GM19240 (cell line): ENCODE results near the gene EFCAB13.

Experiments used
- DNase-seq: peaks from one replicate; pipeline ENCODE4 v3.0.0; 2011; ENCODE audit warnings: low spot score; ENCODE audit not compliant: insufficient read length

EFCAB13 gene

GRCh38 chr17:47323382-47324223 is at the start of gene EFCAB13:
Gene EFCAB13, plus strand, starts transcription at chr17:47323955. Its CDS starts 4,399 bp downstream, at chr17:47328354.
- DNase-seq, result peak; percentile 39

GRCh38 chr17:47274319-47275069 is 49.3 kb upstream of the EFCAB13 start:
- DNase-seq, result no peak

GRCh38 chr17:47275245-47275984 is 48.3 kb upstream of the EFCAB13 start:
- no peak for DNase-seq

DNA sequence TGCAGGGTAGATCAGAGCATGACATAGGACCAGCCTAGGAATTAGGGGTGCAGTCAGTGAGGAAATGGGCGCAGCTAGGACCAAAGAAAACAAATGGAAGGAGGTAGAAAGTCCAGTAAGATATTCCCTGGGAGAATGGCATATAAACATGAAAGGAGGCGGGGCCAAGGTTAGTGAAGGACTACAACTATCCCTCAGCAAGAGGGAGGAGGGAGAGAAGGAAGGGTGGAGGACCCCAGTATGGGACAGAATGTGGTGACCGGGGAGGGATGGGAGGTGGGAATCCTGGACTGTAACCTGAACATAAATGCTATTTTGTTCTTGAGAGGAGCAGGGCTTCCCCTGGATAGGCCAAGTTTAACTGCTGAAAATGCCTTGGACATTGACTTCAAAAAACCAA is 47.3 kb upstream of the EFCAB13 start:
- no peak for DNase-seq

- no peak for DNase-seq
Observed at GRCh38 chr17:47276868-47277267, 46.9 kb upstream of the EFCAB13 start.

DNA sequence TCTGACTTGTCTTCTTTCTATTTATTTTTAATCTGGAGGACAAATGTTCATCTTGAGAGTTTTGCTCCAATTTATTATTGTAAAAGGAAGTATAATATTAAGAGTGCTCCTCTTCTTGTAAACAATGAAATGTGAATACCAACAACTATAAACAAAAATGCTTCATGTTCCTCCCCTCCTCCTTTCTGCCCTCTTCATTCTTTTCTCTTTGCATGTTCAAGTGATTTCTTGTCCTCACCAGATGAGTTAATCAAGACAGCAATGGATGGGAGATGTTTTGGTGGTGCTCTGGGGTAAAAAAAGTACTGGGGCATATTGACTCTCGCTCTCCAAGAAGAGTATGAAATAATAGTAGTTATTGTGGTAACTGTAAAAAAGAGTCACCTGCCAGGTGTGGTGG is 45.8 kb upstream of the EFCAB13 start:
- no peak for DNase-seq

GRCh38 chr17:47278561-47278960 is 45.2 kb upstream of the EFCAB13 start:
- DNase-seq, result no peak

- peak; percentile 70 for DNase-seq
Observed at GRCh38 chr17:47279062-47279801, 44.5 kb upstream of the EFCAB13 start.

DNA sequence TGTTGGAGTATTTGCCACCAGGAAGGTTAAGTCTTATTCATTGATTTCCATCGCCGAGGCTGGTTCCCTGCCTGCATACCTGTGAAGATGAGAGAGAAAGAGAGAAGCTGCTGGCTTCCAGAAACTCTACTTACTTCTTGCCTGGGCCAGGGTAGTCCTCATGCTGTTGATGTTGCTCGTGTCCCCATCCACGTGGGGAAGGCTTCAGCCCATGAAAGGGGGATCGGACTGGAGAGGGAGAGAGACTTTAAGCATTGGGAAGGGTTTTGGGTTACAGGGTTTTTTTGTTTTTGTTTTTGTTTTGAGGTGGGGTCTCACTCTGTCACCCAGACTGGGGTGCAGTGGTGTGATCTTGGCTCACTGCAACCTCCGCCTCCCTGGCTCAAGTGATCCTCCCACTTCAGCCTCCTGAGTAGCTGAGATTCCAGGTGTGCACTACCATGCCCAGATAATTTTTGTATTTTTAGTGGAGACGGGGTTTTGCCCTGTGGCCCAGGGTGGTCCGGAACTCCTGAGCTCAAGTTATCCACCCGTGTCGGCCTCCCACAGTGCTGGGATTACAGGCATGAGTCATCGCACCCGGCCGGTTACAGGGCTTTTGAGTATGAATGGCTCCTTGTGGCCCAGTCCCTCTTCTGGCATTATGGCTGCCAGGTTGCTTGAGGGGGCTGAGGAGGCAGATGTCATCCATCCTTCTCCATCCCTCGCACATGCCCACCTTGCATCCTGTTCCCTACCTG is 43.5 kb upstream of the EFCAB13 start:
- DNase-seq, result no peak

- DNase-seq, result no peak
Observed at GRCh38 chr17:47281216-47281615, 42.5 kb upstream of the EFCAB13 start.

- DNase-seq, result no peak
Observed at GRCh38 chr17:47285003-47285402, 38.8 kb upstream of the EFCAB13 start.

GRCh38 chr17:47286198-47286914 is 37.4 kb upstream of the EFCAB13 start:
- peak; percentile 37 for DNase-seq

- DNase-seq, result no peak
Observed at GRCh38 chr17:47287068-47287467, 36.7 kb upstream of the EFCAB13 start.

DNA sequence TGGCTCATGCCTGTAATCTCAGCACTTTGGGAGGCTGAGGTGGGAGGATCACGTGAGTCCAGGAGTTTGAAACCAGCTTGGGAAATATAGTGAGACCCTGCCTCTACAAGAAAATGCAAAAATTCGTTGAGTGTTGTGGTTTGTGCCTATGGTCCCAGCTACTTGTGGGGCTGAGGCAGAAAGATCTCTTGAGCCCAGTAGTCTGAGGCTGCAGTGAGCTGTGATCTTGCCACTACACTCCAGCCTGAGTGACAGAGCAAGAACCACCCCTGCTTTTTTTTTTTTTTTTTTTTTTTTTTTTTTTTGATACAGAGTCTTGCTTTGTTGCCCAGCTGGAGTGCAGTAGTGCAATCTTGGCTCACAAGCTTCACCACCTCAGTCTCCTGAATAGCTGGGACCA is 36.1 kb upstream of the EFCAB13 start:
- no peak for DNase-seq

- no peak for DNase-seq
Observed at GRCh38 chr17:47288531-47289116, 35.1 kb upstream of the EFCAB13 start.

GRCh38 chr17:47289302-47289701 is 34.5 kb upstream of the EFCAB13 start:
- DNase-seq, result no peak

DNA sequence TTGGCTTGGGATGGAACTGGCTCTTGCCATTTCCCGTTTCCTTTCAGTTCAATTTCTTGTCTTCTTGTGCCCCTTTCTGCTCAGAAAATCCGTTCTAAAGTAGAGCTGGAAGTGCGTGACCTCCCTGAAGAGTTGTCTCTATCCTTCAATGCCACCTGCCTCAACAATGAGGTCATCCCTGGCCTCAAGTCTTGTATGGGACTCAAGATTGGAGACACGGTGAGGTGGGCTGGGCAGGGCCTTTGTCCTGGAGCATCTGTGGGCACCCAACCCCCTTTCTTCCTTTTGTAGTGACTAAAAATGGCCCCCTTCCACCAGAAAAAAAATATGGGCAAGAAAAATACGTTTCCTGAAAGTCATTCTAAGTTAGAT is 32.9 kb upstream of the EFCAB13 start:
- DNase-seq, result no peak

DNA sequence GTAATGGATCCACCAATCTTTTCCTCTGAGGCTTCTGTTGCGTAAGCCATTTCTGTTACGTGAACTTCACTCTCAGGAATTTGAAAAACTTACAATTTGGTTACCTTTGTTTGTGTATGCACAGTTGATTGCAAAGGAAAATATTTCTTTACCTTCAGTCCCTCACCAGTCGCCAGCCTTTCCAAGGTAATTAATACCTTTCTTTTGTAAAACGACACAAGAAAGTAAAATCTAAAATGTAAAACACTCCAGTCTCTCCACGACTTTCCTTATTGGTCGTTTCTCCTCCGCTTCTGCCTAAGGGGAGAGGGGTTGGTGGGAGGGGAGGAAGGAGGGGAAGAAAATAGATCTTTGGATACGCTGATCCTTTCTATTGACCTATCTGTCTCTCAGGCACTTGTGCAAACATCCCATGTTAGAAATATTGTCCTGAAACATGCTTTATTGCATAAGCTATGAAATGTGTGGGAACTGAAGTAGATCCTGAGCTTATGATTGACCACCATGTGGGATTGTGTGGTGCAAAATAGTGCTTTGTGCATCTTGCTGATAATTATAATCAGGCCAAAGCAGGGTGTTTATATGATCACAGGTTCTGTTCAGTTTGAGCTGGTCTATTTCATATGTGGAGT is 32.4 kb upstream of the EFCAB13 start:
- no peak for DNase-seq

- DNase-seq, result no peak
Observed at GRCh38 chr17:47292206-47292605, 31.5 kb upstream of the EFCAB13 start.
